ENCODE results near the gene LEP.

DNA sequence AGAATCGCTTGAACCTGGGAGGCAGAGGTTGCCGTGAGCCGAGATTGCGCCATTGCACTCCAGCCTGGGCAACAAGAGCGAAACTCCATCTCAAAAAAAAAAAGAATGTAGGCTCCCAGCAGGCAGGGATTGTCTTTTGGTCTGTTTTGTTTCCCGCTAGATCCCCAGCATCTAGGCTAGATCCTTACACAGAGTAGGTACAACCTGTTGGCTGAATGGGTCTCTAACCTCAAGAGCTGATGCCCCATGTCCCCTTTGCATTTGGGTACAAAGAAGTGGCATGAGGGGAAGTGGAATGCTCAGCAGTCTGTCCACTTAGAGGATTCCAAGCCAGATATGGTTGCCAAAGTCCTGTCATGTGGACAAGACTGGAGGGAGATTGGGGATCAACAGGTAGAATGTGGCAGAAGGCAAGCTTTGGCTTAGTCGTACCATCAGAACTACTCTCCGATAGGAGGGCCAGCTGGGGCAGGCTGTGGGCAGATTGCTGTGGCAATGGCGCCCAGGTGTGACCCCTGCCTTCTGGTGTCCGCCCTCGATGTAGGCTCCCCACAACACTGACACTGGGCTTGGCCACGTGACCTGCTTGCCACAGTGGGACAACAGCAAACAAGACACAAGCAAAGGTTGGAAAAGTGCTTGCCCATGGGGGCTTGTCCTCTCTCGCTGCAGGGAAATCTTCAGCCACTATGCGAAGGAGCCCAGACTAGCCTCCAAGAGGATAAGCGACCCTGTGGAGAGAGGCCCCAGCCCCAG is 21.4 kb downstream of the LEP start:
- TF ChIP-seq, protein P1, sequence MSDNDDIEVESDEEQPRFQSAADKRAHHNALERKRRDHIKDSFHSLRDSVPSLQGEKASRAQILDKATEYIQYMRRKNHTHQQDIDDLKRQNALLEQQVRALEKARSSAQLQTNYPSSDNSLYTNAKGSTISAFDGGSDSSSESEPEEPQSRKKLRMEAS (IDR thresholded peaks at IDR 0.05), result no peak
- TF ChIP-seq CBX3 (IDR thresholded peaks at IDR 0.05; ENCODE audit: low read depth) (no peak), SRF (IDR thresholded peaks at IDR 0.05; ENCODE audit: low read depth) (no peak), POLR2AphosphoS5 (IDR thresholded peaks at IDR 0.05; ENCODE audit: low read depth, low read length) (no peak), POLR2A (IDR thresholded peaks at IDR 0.05; ENCODE audit: borderline replicate concordance, extremely low read depth, insufficient read depth, insufficient read length) (no peak), CEBPB (IDR thresholded peaks at IDR 0.05; ENCODE audit: low read depth) (no peak), EZH2phosphoT487 (IDR thresholded peaks at IDR 0.05; ENCODE audit: borderline replicate concordance) (no peak), EZH2 (IDR thresholded peaks at IDR 0.05) (no peak), ZNF274 (IDR thresholded peaks at IDR 0.05; ENCODE audit: low read depth, low read length) (no peak), SP1 (IDR thresholded peaks at IDR 0.05; ENCODE audit: low read depth) (no peak), YY1 (IDR thresholded peaks at IDR 0.05; ENCODE audit: extremely low read depth, insufficient replicate concordance, low read depth, low read length) (no peak)
- TF ChIP-seq, protein P2, sequence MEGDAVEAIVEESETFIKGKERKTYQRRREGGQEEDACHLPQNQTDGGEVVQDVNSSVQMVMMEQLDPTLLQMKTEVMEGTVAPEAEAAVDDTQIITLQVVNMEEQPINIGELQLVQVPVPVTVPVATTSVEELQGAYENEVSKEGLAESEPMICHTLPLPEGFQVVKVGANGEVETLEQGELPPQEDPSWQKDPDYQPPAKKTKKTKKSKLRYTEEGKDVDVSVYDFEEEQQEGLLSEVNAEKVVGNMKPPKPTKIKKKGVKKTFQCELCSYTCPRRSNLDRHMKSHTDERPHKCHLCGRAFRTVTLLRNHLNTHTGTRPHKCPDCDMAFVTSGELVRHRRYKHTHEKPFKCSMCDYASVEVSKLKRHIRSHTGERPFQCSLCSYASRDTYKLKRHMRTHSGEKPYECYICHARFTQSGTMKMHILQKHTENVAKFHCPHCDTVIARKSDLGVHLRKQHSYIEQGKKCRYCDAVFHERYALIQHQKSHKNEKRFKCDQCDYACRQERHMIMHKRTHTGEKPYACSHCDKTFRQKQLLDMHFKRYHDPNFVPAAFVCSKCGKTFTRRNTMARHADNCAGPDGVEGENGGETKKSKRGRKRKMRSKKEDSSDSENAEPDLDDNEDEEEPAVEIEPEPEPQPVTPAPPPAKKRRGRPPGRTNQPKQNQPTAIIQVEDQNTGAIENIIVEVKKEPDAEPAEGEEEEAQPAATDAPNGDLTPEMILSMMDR (IDR thresholded peaks at IDR 0.05 in 2 of 3, conservative IDR thresholded peaks at IDR 0.05 in 1 of 3; ENCODE audit: borderline replicate concordance in 1 of 3, insufficient read depth in 1 of 3, low read depth in 2 of 3, low read length in 2 of 3), result no peak
- TF ChIP-seq, protein P3, sequence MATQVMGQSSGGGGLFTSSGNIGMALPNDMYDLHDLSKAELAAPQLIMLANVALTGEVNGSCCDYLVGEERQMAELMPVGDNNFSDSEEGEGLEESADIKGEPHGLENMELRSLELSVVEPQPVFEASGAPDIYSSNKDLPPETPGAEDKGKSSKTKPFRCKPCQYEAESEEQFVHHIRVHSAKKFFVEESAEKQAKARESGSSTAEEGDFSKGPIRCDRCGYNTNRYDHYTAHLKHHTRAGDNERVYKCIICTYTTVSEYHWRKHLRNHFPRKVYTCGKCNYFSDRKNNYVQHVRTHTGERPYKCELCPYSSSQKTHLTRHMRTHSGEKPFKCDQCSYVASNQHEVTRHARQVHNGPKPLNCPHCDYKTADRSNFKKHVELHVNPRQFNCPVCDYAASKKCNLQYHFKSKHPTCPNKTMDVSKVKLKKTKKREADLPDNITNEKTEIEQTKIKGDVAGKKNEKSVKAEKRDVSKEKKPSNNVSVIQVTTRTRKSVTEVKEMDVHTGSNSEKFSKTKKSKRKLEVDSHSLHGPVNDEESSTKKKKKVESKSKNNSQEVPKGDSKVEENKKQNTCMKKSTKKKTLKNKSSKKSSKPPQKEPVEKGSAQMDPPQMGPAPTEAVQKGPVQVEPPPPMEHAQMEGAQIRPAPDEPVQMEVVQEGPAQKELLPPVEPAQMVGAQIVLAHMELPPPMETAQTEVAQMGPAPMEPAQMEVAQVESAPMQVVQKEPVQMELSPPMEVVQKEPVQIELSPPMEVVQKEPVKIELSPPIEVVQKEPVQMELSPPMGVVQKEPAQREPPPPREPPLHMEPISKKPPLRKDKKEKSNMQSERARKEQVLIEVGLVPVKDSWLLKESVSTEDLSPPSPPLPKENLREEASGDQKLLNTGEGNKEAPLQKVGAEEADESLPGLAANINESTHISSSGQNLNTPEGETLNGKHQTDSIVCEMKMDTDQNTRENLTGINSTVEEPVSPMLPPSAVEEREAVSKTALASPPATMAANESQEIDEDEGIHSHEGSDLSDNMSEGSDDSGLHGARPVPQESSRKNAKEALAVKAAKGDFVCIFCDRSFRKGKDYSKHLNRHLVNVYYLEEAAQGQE (IDR thresholded peaks at IDR 0.05; ENCODE audit: low read depth), result no peak
